GM18868 (cell line): Measurements from ENCODE around the gene ERLEC1.
"Not testable (repeated sequence)": the region's sequence is repeated elsewhere in the genome, so short reads cannot be mapped to it uniquely, and the experiment has no call there.

Source experiments
- ATAC-seq: cut with Tn5 transposase; IDR thresholded peaks from one replicate; pipeline ENCODE4 v1.9.1; 2021; ENCODE audit warnings: mild to moderate bottlenecking, moderate library complexity; ENCODE audit not compliant: unreplicated experiment

The ERLEC1 gene

GRCh38 chr2:53786705-53787613 is at the start of gene ERLEC1, which contains the start of gene ASB3:
Gene ERLEC1, plus strand, starts transcription at chr2:53787044. Its CDS starts 167 bp downstream, at chr2:53787211.
Gene ASB3, minus strand, starts transcription at chr2:53786953. Its CDS starts 21,381 bp downstream, at chr2:53765572.
- peak; percentile 94 for ATAC-seq

GRCh38 chr2:53737091-53737490 is 49.8 kb upstream of the ERLEC1 start:
- ATAC-seq: no peak

- no peak for ATAC-seq
These were observed 47.8 kb upstream of the ERLEC1 start for GRCh38 chr2:53739032-53739431.

- no peak for ATAC-seq
These were observed 46.7 kb upstream of the ERLEC1 start for GRCh38 chr2:53740170-53740569.

- no peak for ATAC-seq
These were observed 42.3 kb upstream of the ERLEC1 start for GRCh38 chr2:53744395-53745065.

GRCh38 chr2:53750041-53750768 is 36.6 kb upstream of the ERLEC1 start:
- ATAC-seq: no peak

GRCh38 chr2:53751728-53752127 is 35.1 kb upstream of the ERLEC1 start:
- peak; percentile 99 for ATAC-seq

GRCh38 chr2:53752385-53752784 is 34.5 kb upstream of the ERLEC1 start:
- no peak for ATAC-seq

GRCh38 chr2:53753041-53753440 is 33.8 kb upstream of the ERLEC1 start:
- ATAC-seq: no peak

GRCh38 chr2:53755121-53755520 is 31.7 kb upstream of the ERLEC1 start:
- ATAC-seq: no peak

- ATAC-seq: no peak
These were observed 30.2 kb upstream of the ERLEC1 start for GRCh38 chr2:53756644-53757043.

GRCh38 chr2:53757206-53757605 is 29.6 kb upstream of the ERLEC1 start:
- not testable (repeated sequence) for ATAC-seq

- no peak for ATAC-seq
These were observed 21.1 kb upstream of the ERLEC1 start for GRCh38 chr2:53765767-53766166.

GRCh38 chr2:53767405-53768241 is 19.2 kb upstream of the ERLEC1 start, which contains the start of gene CHAC2:
Gene CHAC2, plus strand, starts transcription at chr2:53767804. Its CDS starts 83 bp downstream, at chr2:53767887.
- ATAC-seq: peak; percentile 90

- ATAC-seq: peak; percentile 50
These were observed 18.7 kb upstream of the ERLEC1 start for GRCh38 chr2:53768242-53768542.

GRCh38 chr2:53769318-53769945 is 17.4 kb upstream of the ERLEC1 start:
- ATAC-seq: no peak

GRCh38 chr2:53770264-53770663 is 16.6 kb upstream of the ERLEC1 start:
- ATAC-seq: no peak

GRCh38 chr2:53777134-53777533 is 9.7 kb upstream of the ERLEC1 start:
- no peak for ATAC-seq

GRCh38 chr2:53778536-53779162 is 8.2 kb upstream of the ERLEC1 start:
- no peak for ATAC-seq

GRCh38 chr2:53780056-53780455 is 6.8 kb upstream of the ERLEC1 start:
- no peak for ATAC-seq
